GM12878 (cell line): ENCODE results near the gene FAHD1. TPM values are rescaled to one million over a fixed set of nuclear protein-coding genes. Genes with fewer than 3 reads are reported as not detected.

ENCODE experiments used
- ATAC-seq: fragments of 200-7000 bp; cut with Tn5 transposase; 3 replicates; pipeline ENCODE4 v1.9.1; 2020; ENCODE audit warnings: mild to moderate bottlenecking, moderate library complexity
- BruUV-seq: library from RNA; stranded (reverse); fragments of 400-500 nt; replicated peaks from 2 replicates; lab custom pipeline; 2021; lab: Mats Ljungman, UMichigan
- CTCF ChIA-PET: fragments of 300-600 bp; sonication (Branson Sonifier 250); formaldehyde crosslinking; extraction: SDS; loops from one replicate; lab custom pipeline; 2021; ENCODE audit warnings: inconsistent platforms; lab: Yijun Ruan, JAX
- POLR2A ChIA-PET: fragments of 350-600 bp; formaldehyde crosslinking; extraction: SDS; loops from one replicate; lab custom pipeline; 2021; ENCODE audit warnings: inconsistent platforms; lab: Charles Lee
- RAD21 ChIA-PET: fragments of 300-600 bp; sonication (Branson Sonifier 250); formaldehyde crosslinking; loops from one replicate; lab custom pipeline; 2023; ENCODE audit warnings: antibody characterized with exemption; ENCODE audit not compliant: unreplicated experiment; lab: Charles Lee
- SMC1A ChIA-PET: fragments of 300-600 bp; sonication (Branson Sonifier 250); formaldehyde crosslinking; loops from one replicate; lab custom pipeline; 2023; ENCODE audit not compliant: unreplicated experiment, uncharacterized antibody; lab: Charles Lee
- DNase-seq: peaks from one replicate; pipeline ENCODE4 v3.0.0-alpha.2; 2011; ENCODE audit warnings: low read depth, low spot score
- FAIRE-seq: peaks from 3 replicates; lab custom pipeline; 2011; peaks lifted over from hg19 to GRCh38; lab: Jason Lieb, UNC
- H2AFZ ChIP-seq: 2 replicates; pipeline ENCODE4 v1.6.0; 2011; ENCODE audit warnings: low read depth, low read length, control low read depth; ENCODE audit not compliant: control insufficient read depth
- H3K27ac ChIP-seq: 2 replicates; pipeline ENCODE4 v1.5.1; 2011; ENCODE audit warnings: control low read depth; ENCODE audit not compliant: control insufficient read depth, insufficient read depth
- H3K27me3 ChIP-seq, 2 experiments: replicated peaks in 1 of 2; 2 replicates each; pipeline versions ENCODE4 v1.6.0 to v1.6.1; 2011; ENCODE audit warnings: low read length in 1 of 2; ENCODE audit not compliant: control insufficient read depth in 2 of 2, insufficient read depth in 2 of 2
- H3K36me3 ChIP-seq, 2 experiments: 2 replicates each; pipeline ENCODE4 v1.5.1; 2011; ENCODE audit warnings: low read length in 1 of 2; ENCODE audit not compliant: control insufficient read depth in 2 of 2, insufficient read depth in 2 of 2
- H3K4me1 ChIP-seq: 2 replicates; pipeline ENCODE4 v1.6.1; 2011; ENCODE audit warnings: mild to moderate bottlenecking, low read length, moderate library complexity, mixed read lengths; ENCODE audit not compliant: control insufficient read depth, insufficient read depth
- H3K4me2 ChIP-seq: 2 replicates; pipeline ENCODE4 v1.6.0; 2011; ENCODE audit warnings: control low read depth; ENCODE audit not compliant: control insufficient read depth, insufficient read depth
- H3K4me3 ChIP-seq: fragments of 200-600 bp; sonication (generic); 2 replicates; pipeline ENCODE4 v1.5.1; 2016
- H3K79me2 ChIP-seq: 2 replicates; pipeline ENCODE4 v1.6.0; 2011; ENCODE audit warnings: low read length; ENCODE audit not compliant: control insufficient read depth, insufficient read depth
- H3K9ac ChIP-seq: 2 replicates; pipeline ENCODE4 v1.8.0; 2011; ENCODE audit warnings: low read length, control low read depth, mixed read lengths; ENCODE audit not compliant: control insufficient read depth, insufficient read depth
- H3K9me3 ChIP-seq: replicated peaks from 3 replicates; pipeline ENCODE4 v1.5.1; 2011; ENCODE audit warnings: mild to moderate bottlenecking, low read length; ENCODE audit not compliant: control insufficient read depth, insufficient read depth
- H4K20me1 ChIP-seq: 2 replicates; pipeline ENCODE4 v1.6.0; 2011; ENCODE audit not compliant: control insufficient read depth, insufficient read depth
- BMI1 ChIP-seq: fragments of 450-650 bp; IDR thresholded peaks from 2 replicates; pipeline ENCODE4 v1.6.1; 2016; ENCODE audit warnings: mild to moderate bottlenecking, moderate library complexity, borderline replicate concordance
- CBFB ChIP-seq: IDR thresholded peaks from 2 replicates; pipeline ENCODE4 v1.6.1; 2016; ENCODE audit warnings: antibody characterized with exemption, low read depth
- FOS ChIP-seq: IDR thresholded peaks from 3 replicates; pipeline ENCODE4 v1.6.1; 2011; ENCODE audit warnings: borderline replicate concordance; ENCODE audit not compliant: insufficient read length; ENCODE audit errors: extremely low read depth
- SUZ12 ChIP-seq: fragments of 200-600 bp; sonication (generic); IDR thresholded peaks from one replicate; pipeline ENCODE4 v1.6.1; 2018; ENCODE audit warnings: antibody characterized with exemption, mild to moderate bottlenecking; ENCODE audit not compliant: unreplicated experiment
- WGBS: methylation state at CpG from one replicate; pipeline ENCODE4 v1.1.6; 2016; ENCODE audit warnings: low lambda C conversion rate; ENCODE audit not compliant: insufficient replicate concordance, insufficient coverage; ENCODE audit errors: missing lambda C conversion rate; 5-methylcytosine and 5-hydroxymethylcytosine counted together
- in situ Hi-C: fragments of 300-500 bp; cut with MboI; formaldehyde crosslinking; loops from 9 replicates; pipeline ENCODE4 v1.14.3; 2018; ENCODE audit warnings: mixed read lengths
- intact Hi-C: fragments of 100-400 bp; cut with micrococcal nuclease; formaldehyde crosslinking; loops from one replicate; pipeline ENCODE4 v1.14.2; 2022; ENCODE audit not compliant: unreplicated experiment
- polyA plus RNA-seq, 11 experiments: library from polyadenylated mRNA; depleted of rRNA in 4 of 11; unstranded in 6 of 11; stranded (reverse) in 5 of 11; fragments of >200 nt; fragmentation: Nextera tagmentation in 4 of 11; fragmentation: Illumina TruSeq in 1 of 11; extraction: Ambion mirVana in 4 of 11; extraction: Trizol in 1 of 11; gene quantifications; 1 replicate in 1 of 11; 2 replicates in 10 of 11; pipeline versions ENCODE4 v1.2.1 to v1.2.3, GENCODE V29; 2011 to 2016; ENCODE audit warnings: inconsistent platforms in 2 of 11, missing spikeins in 2 of 11, low read depth in 1 of 11
- total RNA-seq, 4 experiments: library from RNA; depleted of rRNA in 3 of 4; stranded (reverse); fragments of >200 nt in 3 of 4; fragmentation: Illumina TruSeq in 1 of 4; extraction: Trizol in 1 of 4; gene quantifications; 2 replicates each; pipeline versions ENCODE4 v1.2.1 to v1.2.3, GENCODE V29; 2013 to 2021
- TF ChIP-seq, protein P1 (sequence below): fragments of 450-650 bp; conservative IDR thresholded peaks from 2 replicates; pipeline ENCODE4 v1.6.1; 2017; ENCODE audit warnings: mild to moderate bottlenecking, moderate library complexity

The FAHD1 gene
- total and polyA plus RNA-seq, 10 of the 15 experiments (the other 5 are each of a cell fraction or from before 2014, with no cell fraction given), result 4.3 to 43.0 (median 18.8) TPM

DNA sequence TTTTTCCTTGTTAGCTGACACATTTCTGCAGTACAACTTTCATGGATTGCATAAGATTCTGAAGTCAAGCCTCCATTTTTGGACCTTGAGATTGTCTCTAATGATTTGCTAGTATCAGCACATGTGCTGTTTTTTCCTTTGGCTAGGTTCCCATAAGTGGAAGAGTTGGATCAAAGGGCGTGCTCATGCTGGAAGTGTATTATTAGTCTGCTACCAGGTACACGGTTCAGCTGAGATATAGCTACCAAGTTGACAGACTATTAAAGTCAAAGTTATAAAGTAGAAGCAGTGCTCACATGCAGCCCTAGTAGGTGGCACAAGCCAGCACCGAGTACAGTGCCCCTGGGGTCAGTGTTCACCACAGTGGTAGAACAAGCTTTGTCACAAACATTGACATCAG, 3.2 kb downstream of the FAHD1 start:
- DNase-seq (no peak), FAIRE-seq (no peak), ATAC-seq (no peak)
- H3K79me2 ChIP-seq, result peaks cover 17% of the 10 kb centered on the region
- no peaks in the 10 kb centered on the region for H3K36me3 ChIP-seq
- no peaks in the 10 kb centered on the region for H3K9me3 ChIP-seq
- H3K9ac ChIP-seq, result no peak overlapping the region
- 95% methylated on average over 3 of the region's 3 CpGs for WGBS
- in situ Hi-C loops (no loop called here), intact Hi-C loops (no loop called here)
- CTCF ChIA-PET, result no interaction called here
- BruUV-seq, result no TSS peak
- no peak overlapping the region for H3K4me2 ChIP-seq
- TF ChIP-seq SUZ12 (no peak), FOS (no peak), BMI1 (no peak), CBFB (no peak)
- TF ChIP-seq, protein P1, sequence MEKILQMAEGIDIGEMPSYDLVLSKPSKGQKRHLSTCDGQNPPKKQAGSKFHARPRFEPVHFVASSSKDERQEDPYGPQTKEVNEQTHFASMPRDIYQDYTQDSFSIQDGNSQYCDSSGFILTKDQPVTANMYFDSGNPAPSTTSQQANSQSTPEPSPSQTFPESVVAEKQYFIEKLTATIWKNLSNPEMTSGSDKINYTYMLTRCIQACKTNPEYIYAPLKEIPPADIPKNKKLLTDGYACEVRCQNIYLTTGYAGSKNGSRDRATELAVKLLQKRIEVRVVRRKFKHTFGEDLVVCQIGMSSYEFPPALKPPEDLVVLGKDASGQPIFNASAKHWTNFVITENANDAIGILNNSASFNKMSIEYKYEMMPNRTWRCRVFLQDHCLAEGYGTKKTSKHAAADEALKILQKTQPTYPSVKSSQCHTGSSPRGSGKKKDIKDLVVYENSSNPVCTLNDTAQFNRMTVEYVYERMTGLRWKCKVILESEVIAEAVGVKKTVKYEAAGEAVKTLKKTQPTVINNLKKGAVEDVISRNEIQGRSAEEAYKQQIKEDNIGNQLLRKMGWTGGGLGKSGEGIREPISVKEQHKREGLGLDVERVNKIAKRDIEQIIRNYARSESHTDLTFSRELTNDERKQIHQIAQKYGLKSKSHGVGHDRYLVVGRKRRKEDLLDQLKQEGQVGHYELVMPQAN, result no peak
- SMC1A ChIA-PET, result no interaction called here
- no peaks in the 10 kb centered on the region for H3K27me3 ChIP-seq
- H3K27ac ChIP-seq, result no peak overlapping the region
- H3K4me3 ChIP-seq, result no peak overlapping the region
- H3K4me1 ChIP-seq, result peaks cover 4% of the 10 kb centered on the region; the same call in 1 of the 2 replicates
- POLR2A ChIA-PET, result no interaction called here
- no peak overlapping the region for H2AFZ ChIP-seq
- H4K20me1 ChIP-seq, result no peaks in the 10 kb centered on the region
- RAD21 ChIA-PET, result no interaction called here
